Measurements from ENCODE around the gene LRRC46. TPM values are rescaled to one million over a fixed set of nuclear protein-coding genes. Genes with fewer than 3 reads are reported as not detected.

Gene LRRC46
- total and polyA plus RNA-seq, 2 of the 13 experiments (the other 11 are each of a cell fraction or from before 2014, with no cell fraction given) = 0.09 TPM

DNA sequence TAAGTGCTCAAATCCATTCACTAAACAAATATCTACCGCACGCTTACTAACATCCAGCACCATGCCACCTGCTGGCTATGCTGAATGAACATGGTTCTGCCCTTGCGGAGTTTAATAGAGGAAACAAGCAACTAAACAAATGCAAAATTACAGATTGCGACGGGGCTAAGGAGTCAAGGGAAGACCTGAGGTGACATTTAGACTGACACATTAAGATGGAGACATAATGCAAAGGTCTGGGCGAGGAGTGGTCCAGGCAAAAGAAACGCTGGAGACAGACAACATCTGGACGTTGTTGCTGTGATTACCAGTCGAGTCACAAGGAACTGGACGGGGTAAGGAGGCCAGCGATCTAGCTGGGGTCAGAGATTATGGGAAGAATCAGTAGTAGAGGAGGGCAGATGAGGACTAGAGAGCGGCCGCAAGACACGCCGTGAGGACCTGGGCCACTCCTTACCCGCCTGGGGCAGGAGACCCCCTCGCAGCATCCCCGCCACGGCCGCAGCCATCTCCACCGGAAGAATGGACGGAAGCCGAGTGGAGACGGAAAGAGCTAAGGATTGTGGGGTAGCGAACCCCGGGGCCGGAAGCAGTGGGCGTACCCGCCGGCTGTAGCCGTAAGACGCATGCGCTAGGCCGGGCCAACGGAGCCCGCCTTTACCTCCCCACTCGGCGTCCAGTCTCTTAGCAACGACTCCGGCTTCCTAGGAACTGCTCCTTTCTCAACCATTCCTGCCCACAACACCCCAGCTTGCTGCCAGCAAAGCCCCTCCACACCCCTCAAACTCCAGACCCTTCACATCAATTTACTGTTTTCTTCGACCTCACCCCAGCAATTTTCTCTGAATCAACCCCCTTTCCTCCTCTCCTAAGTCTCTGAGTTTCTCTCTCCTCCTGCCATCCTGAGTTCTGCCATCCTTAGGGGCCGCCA, at the start of gene LRRC46, which contains the start of gene MRPL10 (continued):
- TF ChIP-seq, protein P1, sequence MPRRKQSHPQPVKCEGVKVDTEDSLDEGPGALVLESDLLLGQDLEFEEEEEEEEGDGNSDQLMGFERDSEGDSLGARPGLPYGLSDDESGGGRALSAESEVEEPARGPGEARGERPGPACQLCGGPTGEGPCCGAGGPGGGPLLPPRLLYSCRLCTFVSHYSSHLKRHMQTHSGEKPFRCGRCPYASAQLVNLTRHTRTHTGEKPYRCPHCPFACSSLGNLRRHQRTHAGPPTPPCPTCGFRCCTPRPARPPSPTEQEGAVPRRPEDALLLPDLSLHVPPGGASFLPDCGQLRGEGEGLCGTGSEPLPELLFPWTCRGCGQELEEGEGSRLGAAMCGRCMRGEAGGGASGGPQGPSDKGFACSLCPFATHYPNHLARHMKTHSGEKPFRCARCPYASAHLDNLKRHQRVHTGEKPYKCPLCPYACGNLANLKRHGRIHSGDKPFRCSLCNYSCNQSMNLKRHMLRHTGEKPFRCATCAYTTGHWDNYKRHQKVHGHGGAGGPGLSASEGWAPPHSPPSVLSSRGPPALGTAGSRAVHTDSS (CRISPR knock-in tag; conservative IDR thresholded peaks at IDR 0.05) = no peak
- TF ChIP-seq ZNF30 (CRISPR knock-in tag; IDR thresholded peaks at IDR 0.05) = no peak
- TF ChIP-seq PAWR (CRISPR knock-in tag; IDR thresholded peaks at IDR 0.05; ENCODE audit: borderline replicate concordance) = no peak
- TF ChIP-seq, protein P2, sequence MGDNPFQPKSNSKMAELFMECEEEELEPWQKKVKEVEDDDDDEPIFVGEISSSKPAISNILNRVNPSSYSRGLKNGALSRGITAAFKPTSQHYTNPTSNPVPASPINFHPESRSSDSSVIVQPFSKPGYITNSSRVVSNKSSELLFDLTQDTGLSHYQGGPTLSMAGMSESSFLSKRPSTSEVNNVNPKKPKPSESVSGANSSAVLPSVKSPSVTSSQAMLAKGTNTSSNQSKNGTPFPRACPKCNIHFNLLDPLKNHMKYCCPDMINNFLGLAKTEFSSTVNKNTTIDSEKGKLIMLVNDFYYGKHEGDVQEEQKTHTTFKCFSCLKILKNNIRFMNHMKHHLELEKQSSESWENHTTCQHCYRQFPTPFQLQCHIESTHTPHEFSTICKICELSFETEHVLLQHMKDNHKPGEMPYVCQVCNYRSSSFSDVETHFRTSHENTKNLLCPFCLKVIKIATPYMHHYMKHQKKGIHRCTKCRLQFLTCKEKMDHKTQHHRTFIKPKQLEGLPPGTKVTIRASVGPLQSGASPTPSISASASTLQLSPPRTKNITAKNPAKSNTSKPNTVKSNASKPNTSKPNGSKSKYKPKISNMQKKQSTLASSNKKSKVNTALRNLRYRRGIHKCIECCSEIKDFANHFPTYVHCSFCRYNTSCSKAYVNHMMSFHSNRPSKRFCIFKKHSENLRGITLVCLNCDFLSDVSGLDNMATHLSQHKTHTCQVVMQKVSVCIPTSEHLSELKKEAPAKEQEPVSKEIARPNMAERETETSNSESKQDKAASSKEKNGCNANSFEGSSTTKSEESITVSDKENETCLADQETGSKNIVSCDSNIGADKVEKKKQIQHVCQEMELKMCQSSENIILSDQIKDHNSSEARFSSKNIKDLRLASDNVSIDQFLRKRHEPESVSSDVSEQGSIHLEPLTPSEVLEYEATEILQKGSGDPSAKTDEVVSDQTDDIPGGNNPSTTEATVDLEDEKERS (CRISPR knock-in tag; IDR thresholded peaks at IDR 0.05) = peak; percentile 70; the same call in 1 of the 2 replicates
- TF ChIP-seq, protein P3, sequence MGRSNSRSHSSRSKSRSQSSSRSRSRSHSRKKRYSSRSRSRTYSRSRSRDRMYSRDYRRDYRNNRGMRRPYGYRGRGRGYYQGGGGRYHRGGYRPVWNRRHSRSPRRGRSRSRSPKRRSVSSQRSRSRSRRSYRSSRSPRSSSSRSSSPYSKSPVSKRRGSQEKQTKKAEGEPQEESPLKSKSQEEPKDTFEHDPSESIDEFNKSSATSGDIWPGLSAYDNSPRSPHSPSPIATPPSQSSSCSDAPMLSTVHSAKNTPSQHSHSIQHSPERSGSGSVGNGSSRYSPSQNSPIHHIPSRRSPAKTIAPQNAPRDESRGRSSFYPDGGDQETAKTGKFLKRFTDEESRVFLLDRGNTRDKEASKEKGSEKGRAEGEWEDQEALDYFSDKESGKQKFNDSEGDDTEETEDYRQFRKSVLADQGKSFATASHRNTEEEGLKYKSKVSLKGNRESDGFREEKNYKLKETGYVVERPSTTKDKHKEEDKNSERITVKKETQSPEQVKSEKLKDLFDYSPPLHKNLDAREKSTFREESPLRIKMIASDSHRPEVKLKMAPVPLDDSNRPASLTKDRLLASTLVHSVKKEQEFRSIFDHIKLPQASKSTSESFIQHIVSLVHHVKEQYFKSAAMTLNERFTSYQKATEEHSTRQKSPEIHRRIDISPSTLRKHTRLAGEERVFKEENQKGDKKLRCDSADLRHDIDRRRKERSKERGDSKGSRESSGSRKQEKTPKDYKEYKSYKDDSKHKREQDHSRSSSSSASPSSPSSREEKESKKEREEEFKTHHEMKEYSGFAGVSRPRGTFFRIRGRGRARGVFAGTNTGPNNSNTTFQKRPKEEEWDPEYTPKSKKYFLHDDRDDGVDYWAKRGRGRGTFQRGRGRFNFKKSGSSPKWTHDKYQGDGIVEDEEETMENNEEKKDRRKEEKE (IDR thresholded peaks at IDR 0.05) = no peak
- no peak for TF ChIP-seq TRIM24 (CRISPR knock-in tag; IDR thresholded peaks at IDR 0.05)
- no peak; the same call in 1 of the 2 replicates for TF ChIP-seq HMG20A (CRISPR knock-in tag; IDR thresholded peaks at IDR 0.05; ENCODE audit: borderline replicate concordance)
- peak; percentile 94; the same call in 1 of the 2 replicates for TF ChIP-seq ZNF615 (CRISPR knock-in tag; IDR thresholded peaks at IDR 0.05; ENCODE audit: borderline replicate concordance)
- TF ChIP-seq KLF6 (CRISPR knock-in tag; IDR thresholded peaks at IDR 0.05) = peak; percentile 78; the same call in 1 of the 2 replicates
- peak; percentile 66; the same call in 1 of the 2 replicates for TF ChIP-seq KDM1A (CRISPR knock-in tag; IDR thresholded peaks at IDR 0.05)
- TF ChIP-seq KDM6A (CRISPR knock-in tag; IDR thresholded peaks at IDR 0.05; ENCODE audit: low read depth) = no peak
- TF ChIP-seq SIN3B (IDR thresholded peaks at IDR 0.05; ENCODE audit: low read length) = peak; percentile 79
- no peak for TF ChIP-seq ZNF572 (CRISPR knock-in tag; IDR thresholded peaks at IDR 0.05)
- TF ChIP-seq ZFP37 (CRISPR knock-in tag; IDR thresholded peaks at IDR 0.05; ENCODE audit: borderline replicate concordance) = no peak; the same call in 1 of the 2 replicates
- TF ChIP-seq, protein P4, sequence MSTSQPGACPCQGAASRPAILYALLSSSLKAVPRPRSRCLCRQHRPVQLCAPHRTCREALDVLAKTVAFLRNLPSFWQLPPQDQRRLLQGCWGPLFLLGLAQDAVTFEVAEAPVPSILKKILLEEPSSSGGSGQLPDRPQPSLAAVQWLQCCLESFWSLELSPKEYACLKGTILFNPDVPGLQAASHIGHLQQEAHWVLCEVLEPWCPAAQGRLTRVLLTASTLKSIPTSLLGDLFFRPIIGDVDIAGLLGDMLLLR (CRISPR knock-in tag; IDR thresholded peaks at IDR 0.05) = peak; percentile 81
- TF ChIP-seq ZNF264 (CRISPR knock-in tag; IDR thresholded peaks at IDR 0.05) = peak; percentile 69; the same call in 1 of the 2 replicates
- no peak for TF ChIP-seq MTF2 (CRISPR knock-in tag; IDR thresholded peaks at IDR 0.05; ENCODE audit: borderline replicate concordance)
- no peak for TF ChIP-seq ZNF256 (CRISPR knock-in tag; conservative IDR thresholded peaks at IDR 0.05)
- TF ChIP-seq SETDB1 (CRISPR knock-in tag; IDR thresholded peaks at IDR 0.05; ENCODE audit: borderline replicate concordance) = no peak
- peak; percentile 80; the same call in 1 of the 2 replicates for TF ChIP-seq MYC (CRISPR knock-in tag; IDR thresholded peaks at IDR 0.05; ENCODE audit: borderline replicate concordance)
- TF ChIP-seq TOPORS (CRISPR knock-in tag; IDR thresholded peaks at IDR 0.05) = no peak; the same call in 1 of the 2 replicates

All from HepG2 (cell line).